A549 (cell line): ENCODE data around the gene WBP2. TPM values are rescaled to one million over a fixed set of nuclear protein-coding genes. Genes with fewer than 3 reads are reported as not detected.

Experiments
- ATAC-seq, 2 experiments: fragments of 200-7000 bp in 1 of 2; fragments of >200 bp in 1 of 2; cut with Nextera tagmentation in 1 of 2; cut with Tn5 transposase in 1 of 2; 3 replicates each; pipeline versions ENCODE4 v1.8.0 to v1.9.1; 2018 to 2020; ENCODE audit warnings: mild to moderate bottlenecking in 1 of 2, moderate library complexity in 1 of 2
- CTCF ChIA-PET: fragments of 300-600 bp; sonication (Branson Sonifier 250); formaldehyde crosslinking; extraction: SDS; loops from one replicate; lab custom pipeline; 2021; ENCODE audit warnings: antibody characterized with exemption, inconsistent platforms; lab: Yijun Ruan, JAX
- POLR2A ChIA-PET: fragments of 350-600 bp; formaldehyde crosslinking; extraction: SDS; loops from one replicate; lab custom pipeline; 2021; ENCODE audit warnings: antibody characterized with exemption, inconsistent platforms; lab: Yijun Ruan, JAX
- DNase-seq, 2 experiments: peaks; one replicate each; pipeline versions ENCODE4 v3.0.0 to v3.0.0-alpha.2; 2011 to 2016; ENCODE audit warnings: low read depth in 1 of 2, low spot score in 1 of 2
- FAIRE-seq: peaks from 2 replicates; lab custom pipeline; 2011; peaks lifted over from hg19 to GRCh38; lab: Jason Lieb, UNC
- H3K27ac ChIP-seq, 2 experiments: fragments of >200 bp; sonication (Bioruptor Twin); formaldehyde crosslinking; 3 replicates each; pipeline ENCODE4 v1.5.1; 2016 to 2017
- H3K4me1 ChIP-seq: fragments of >200 bp; sonication (Bioruptor Twin); formaldehyde crosslinking; 3 replicates; pipeline ENCODE4 v1.6.1; 2016
- H3K4me2 ChIP-seq: fragments of >200 bp; sonication (Bioruptor Twin); formaldehyde crosslinking; 3 replicates; pipeline ENCODE4 v1.6.1; 2016
- H3K4me3 ChIP-seq: fragments of >200 bp; sonication (Bioruptor Twin); formaldehyde crosslinking; 3 replicates; pipeline ENCODE4 v1.5.1; 2016
- H3K9me3 ChIP-seq: fragments of >200 bp; sonication (Bioruptor Twin); formaldehyde crosslinking; 3 replicates; pipeline ENCODE4 v1.6.1; 2016
- BCL3 ChIP-seq: fragments of >200 bp; sonication (Bioruptor Twin); formaldehyde crosslinking; IDR thresholded peaks from 3 replicates; pipeline ENCODE4 v1.6.1; 2016
- CHD4 ChIP-seq: fragments of 200-600 bp; sonication (generic); IDR thresholded peaks from 2 replicates; pipeline ENCODE4 v1.6.1; 2016; ENCODE audit warnings: antibody characterized with exemption, mild to moderate bottlenecking, borderline replicate concordance
- FOSL2 ChIP-seq, 2 experiments: fragments of 450-650 bp in 1 of 2; fragments of >200 bp in 1 of 2; sonication (Bioruptor Twin) in 1 of 2; formaldehyde crosslinking; IDR thresholded peaks; 2 replicates each; pipeline versions ENCODE4 v1.5.0 to v1.6.1; 2016 to 2020; ENCODE audit warnings: mild to moderate bottlenecking in 1 of 2, moderate library complexity in 1 of 2
- FOXS1 ChIP-seq: fragments of 250-450 bp; sonication (Bioruptor Pico); IDR thresholded peaks from 2 replicates; pipeline ENCODE4 v1.5.0; 2020; ENCODE audit warnings: mild to moderate bottlenecking, moderate library complexity
- HDAC2 ChIP-seq: fragments of 200-600 bp; sonication (generic); IDR thresholded peaks from 2 replicates; pipeline ENCODE4 v1.6.1; 2016
- JUNB ChIP-seq: fragments of >200 bp; sonication (Bioruptor Twin); formaldehyde crosslinking; IDR thresholded peaks from 2 replicates; pipeline ENCODE4 v1.6.1; 2016
- KDM1A ChIP-seq: fragments of 200-600 bp; sonication (generic); IDR thresholded peaks from 2 replicates; pipeline ENCODE4 v1.6.1; 2016; ENCODE audit warnings: low read depth, mild to moderate bottlenecking
- RARB ChIP-seq: fragments of 250-450 bp; sonication (Bioruptor Pico); IDR thresholded peaks from 2 replicates; pipeline ENCODE4 v1.8.0; 2021; ENCODE audit warnings: mild to moderate bottlenecking, moderate library complexity
- RFX5 ChIP-seq: fragments of 450-650 bp; IDR thresholded peaks from 2 replicates; pipeline ENCODE4 v1.7.1; 2014; ENCODE audit warnings: antibody characterized with exemption, mild to moderate bottlenecking, moderate library complexity
- TFCP2L1 ChIP-seq: fragments of 250-450 bp; sonication (Bioruptor Pico); IDR thresholded peaks from 2 replicates; pipeline ENCODE4 v1.5.0; 2021; ENCODE audit warnings: mild to moderate bottlenecking
- ZC3H11A ChIP-seq: fragments of 450-650 bp; IDR thresholded peaks from 2 replicates; pipeline ENCODE4 v1.6.1; 2014; ENCODE audit warnings: antibody characterized with exemption, mild to moderate bottlenecking
- ZSCAN20 ChIP-seq: fragments of 250-450 bp; sonication (Bioruptor Pico); IDR thresholded peaks from 2 replicates; pipeline ENCODE4 v1.8.0; 2022; ENCODE audit warnings: mild to moderate bottlenecking, moderate library complexity
- WGBS: methylation state at CpG from one replicate; pipeline ENCODE4 v1.1.6; 2017; ENCODE audit errors: missing lambda C conversion rate; 5-methylcytosine and 5-hydroxymethylcytosine counted together
- polyA plus RNA-seq, 4 experiments: library from polyadenylated mRNA; depleted of rRNA in 3 of 4; stranded (reverse); fragments of >200 nt; fragmentation: RNase III in 1 of 4; extraction: RNeasy Plus Mini Kit Qiagen cat#74134 plus additional on column Dnase treatment in 1 of 4; gene quantifications; 2 replicates in 3 of 4; 3 replicates in 1 of 4; pipeline ENCODE4 v1.2.3, GENCODE V29; 2011 to 2017
- TF ChIP-seq, protein P1 (sequence below): fragments of 150-350 bp; IDR thresholded peaks from 2 replicates; pipeline ENCODE4 v1.6.1; 2014; ENCODE audit warnings: low read depth, mild to moderate bottlenecking, low read length

Gene WBP2
- polyA plus RNA-seq, 2 of the 4 experiments (the other 2 are of a cell fraction) = 39.7 to 131 TPM

DNA sequence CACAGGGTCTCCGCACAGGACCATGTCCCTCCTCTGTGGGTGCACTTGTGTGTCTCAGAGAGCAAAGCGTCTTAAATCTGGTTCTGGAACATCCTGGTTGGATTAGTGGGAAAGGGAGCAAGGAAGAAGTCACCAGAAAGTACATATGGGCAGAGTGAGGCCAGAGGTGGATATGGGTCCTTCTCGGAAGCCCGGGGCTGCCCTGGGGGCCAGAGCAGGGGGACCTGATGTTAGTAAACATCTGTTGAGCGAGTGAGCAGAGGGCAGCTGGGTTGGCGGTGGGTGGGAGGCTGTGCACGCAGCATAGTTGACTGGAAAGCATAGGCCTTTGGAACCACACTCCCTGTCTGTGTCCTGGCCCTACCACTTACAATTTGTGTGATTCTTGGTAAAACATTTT, 33.6 kb downstream of the WBP2 start:
- H3K9me3 ChIP-seq = no peaks in the 10 kb centered on the region
- H3K4me2 ChIP-seq = no peak overlapping the region
- H3K4me1 ChIP-seq = no peaks in the 10 kb centered on the region
- WGBS = 95% methylated on average over 7 of the region's 7 CpGs
- POLR2A ChIA-PET = interaction anchor here (1.1 kb wide), 1 partner anchor 41 kb away, joined by 4 read pairs; no protein-coding TSS in a partner anchor
- no peak overlapping the region for H3K27ac ChIP-seq
- DNase-seq (no peak), FAIRE-seq (no peak), ATAC-seq (no peak)
- no peak overlapping the region for H3K4me3 ChIP-seq
- TF ChIP-seq ZC3H11A (no peak), TFCP2L1 (no peak), CHD4 (no peak), RARB (CRISPR knock-in tag) (no peak), FOSL2 (IDR thresholded peaks at IDR 0.05) (no peak), FOSL2 (CRISPR knock-in tag; IDR thresholded peaks at IDR 0.05) (no peak), BCL3 (no peak), RFX5 (no peak), HDAC2 (no peak)
- TF ChIP-seq, protein P1, sequence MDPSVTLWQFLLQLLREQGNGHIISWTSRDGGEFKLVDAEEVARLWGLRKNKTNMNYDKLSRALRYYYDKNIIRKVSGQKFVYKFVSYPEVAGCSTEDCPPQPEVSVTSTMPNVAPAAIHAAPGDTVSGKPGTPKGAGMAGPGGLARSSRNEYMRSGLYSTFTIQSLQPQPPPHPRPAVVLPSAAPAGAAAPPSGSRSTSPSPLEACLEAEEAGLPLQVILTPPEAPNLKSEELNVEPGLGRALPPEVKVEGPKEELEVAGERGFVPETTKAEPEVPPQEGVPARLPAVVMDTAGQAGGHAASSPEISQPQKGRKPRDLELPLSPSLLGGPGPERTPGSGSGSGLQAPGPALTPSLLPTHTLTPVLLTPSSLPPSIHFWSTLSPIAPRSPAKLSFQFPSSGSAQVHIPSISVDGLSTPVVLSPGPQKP = no peak
- TF ChIP-seq, all 56 proteins: peak for 0
- CTCF ChIA-PET = interaction anchor here (1.2 to 29.7 kb wide), 6 partner anchors 16 to 75 kb away, joined by 3 to 691 read pairs (median 6); partner anchors contain the start of genes TRIM65, UNC13D and WBP2

GRCh38 chr17:75820094-75821080, 34.7 kb downstream of the WBP2 start:
- ATAC-seq (no peak), DNase-seq (no peak), FAIRE-seq (no peak)
- no peak overlapping the region for H3K4me2 ChIP-seq
- WGBS = 86% methylated on average over 21 of the region's 21 CpGs
- no peak overlapping the region for H3K27ac ChIP-seq
- ChIA-PET CTCF (interaction anchor here (0.9 to 29.7 kb wide), 5 partner anchors 21 to 76 kb away, joined by 3 to 691 read pairs (median 6); partner anchors contain the start of genes GALK1, TRIM47, TRIM65 and UNC13D), POLR2A (no interaction called here)
- peaks cover 2% of the 10 kb centered on the region; the same call in 2 of the 3 replicates for H3K4me1 ChIP-seq
- no peaks in the 10 kb centered on the region for H3K9me3 ChIP-seq
- no peak overlapping the region for H3K4me3 ChIP-seq
- no peak for TF ChIP-seq FOXS1 (CRISPR knock-in tag)
- TF ChIP-seq, protein P1 = no peak
- peak; percentile 78; the same call in 1 of the 2 replicates for TF ChIP-seq KDM1A

DNA sequence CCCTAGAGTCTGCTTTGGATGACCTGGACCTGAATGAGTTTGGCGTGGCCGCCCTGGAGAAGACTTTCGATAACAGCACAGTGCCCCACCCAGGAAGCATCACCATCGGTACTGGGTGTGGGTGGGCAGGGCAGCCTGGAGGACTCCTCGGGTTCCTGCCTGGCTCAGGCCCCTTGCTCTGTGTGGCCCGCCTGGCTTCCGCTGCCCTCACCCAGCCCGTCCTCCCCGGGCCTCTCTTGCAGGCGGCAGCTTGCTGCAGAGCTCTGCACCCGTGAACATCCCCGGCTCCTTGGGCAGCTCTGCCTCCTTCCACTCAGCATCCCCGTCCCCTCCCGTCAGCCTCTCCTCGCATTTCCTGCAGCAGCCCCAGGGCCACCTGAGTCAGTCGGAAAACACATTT, 35.5 kb downstream of the WBP2 start:
- Histone ChIP-seq H3K4me2 (no peak overlapping the region), H3K4me1 (peaks cover 9% of the 10 kb centered on the region), H3K27ac (no peak overlapping the region), H3K4me3 (no peak overlapping the region), H3K9me3 (no peaks in the 10 kb centered on the region)
- CTCF ChIA-PET = interaction anchor here (1.5 to 29.7 kb wide), 4 partner anchors 14 to 58 kb away, joined by 3 to 691 read pairs (median 8); partner anchors contain the start of genes TRIM47, UNC13D and WBP2
- POLR2A ChIA-PET = no interaction called here
- 89% methylated on average over 16 of the region's 16 CpGs for WGBS
- DNase-seq (no peak), FAIRE-seq (no peak), ATAC-seq (no peak)
- TF ChIP-seq ZSCAN20 (CRISPR knock-in tag) (no peak), HDAC2 (no peak), JUNB (no peak)
